ENCODE measurements around the gene RAB9B.

The RAB9B gene

DNA sequence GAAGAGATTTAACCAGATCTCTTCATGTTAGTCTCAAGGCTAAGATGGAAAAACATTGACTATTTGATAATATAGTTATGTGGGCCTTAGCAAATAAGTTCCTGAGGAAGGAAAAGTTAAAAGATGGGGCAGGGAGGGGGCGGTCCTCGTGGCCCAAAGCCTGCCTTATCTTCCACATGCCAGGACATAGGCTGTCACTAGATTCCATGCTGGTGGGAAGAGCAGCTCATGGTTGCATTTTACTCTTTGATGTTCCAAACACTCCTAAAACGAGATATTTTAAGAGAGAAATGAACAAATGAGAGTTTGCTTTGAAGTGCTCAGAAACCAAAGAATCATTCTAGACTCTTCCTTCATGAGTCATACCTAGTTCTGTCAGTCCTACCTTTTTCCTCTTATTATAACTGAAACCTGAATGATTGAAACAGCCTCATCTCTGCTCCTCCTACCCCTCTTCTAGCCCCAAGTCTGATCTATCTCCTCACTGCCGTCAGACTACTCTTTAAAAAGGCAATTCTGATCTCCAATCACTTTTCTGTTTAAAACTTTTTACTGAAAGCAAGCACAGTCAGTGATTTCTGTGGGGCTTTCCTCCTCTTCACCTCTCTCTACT lies 25.1 kb downstream of the RAB9B start:
- DNase-seq, result no peak

DNA sequence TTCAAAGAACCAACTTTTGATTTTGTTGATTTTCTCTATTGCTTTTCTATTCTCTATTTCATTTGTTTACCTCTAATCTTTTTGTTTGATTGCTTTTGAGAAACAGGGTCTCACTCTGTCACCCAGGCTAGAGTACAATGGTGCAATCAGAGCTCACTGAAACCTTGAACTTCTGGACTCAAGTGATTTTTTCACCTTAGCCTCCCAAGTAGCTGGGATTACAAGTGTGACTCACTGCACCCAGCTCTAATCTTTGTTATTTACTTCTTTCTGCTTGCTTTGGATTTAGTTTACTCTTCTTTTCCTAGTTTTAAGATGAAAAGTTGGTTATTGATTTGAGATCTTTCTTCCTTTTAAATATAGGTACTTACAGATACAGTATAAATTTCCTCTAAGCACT lies 26.2 kb downstream of the RAB9B start:
- no peak for DNase-seq

DNA sequence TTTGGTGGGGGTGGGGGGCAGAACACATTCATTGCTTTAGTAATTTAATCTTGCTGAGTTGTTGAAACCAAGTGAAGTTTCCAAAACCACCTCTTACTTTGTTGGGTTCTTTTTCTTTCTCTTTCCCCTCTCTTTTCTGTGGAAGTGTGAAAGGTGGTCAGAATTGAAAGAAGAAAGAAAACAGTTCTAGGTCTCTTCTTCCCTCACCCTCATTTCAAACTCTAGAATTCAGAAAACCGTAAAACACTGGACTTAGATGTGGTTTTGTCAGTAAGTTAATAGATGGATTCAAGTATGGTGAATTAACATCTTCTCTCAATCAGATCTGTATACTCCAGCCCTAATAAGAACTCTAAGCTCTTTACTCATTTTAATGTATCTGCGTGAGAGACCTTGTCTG lies 31.7 kb downstream of the RAB9B start:
- DNase-seq, result no peak

- no peak for DNase-seq
These were observed 34.4 kb downstream of the RAB9B start for GRCh38 chrX:103797691-103798090.

GRCh38 chrX:103794119-103794518 lies 37.9 kb downstream of the RAB9B start:
- no peak for DNase-seq

DNA sequence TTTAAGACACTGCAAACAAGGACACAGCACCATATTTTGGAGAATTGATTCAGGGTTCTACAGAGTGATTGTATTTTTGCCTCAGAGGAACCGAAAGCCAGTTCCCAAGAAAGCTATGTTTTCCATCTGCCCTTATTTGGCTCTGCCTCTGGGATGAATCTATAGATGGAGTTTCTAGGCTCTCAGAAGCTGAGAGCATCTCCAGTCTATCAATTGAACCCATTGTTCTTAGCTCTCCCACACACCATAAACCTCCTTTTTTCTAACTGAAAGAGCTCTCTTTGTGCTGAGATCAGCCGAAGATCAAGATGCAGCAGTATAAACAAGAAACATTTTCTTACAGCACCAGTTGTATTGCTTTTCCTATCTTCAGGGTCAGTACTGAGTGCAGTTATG lies 38.5 kb downstream of the RAB9B start:
- DNase-seq, result no peak

- no peak for DNase-seq
These were observed 39.0 kb downstream of the RAB9B start for GRCh38 chrX:103792916-103793544.

DNA sequence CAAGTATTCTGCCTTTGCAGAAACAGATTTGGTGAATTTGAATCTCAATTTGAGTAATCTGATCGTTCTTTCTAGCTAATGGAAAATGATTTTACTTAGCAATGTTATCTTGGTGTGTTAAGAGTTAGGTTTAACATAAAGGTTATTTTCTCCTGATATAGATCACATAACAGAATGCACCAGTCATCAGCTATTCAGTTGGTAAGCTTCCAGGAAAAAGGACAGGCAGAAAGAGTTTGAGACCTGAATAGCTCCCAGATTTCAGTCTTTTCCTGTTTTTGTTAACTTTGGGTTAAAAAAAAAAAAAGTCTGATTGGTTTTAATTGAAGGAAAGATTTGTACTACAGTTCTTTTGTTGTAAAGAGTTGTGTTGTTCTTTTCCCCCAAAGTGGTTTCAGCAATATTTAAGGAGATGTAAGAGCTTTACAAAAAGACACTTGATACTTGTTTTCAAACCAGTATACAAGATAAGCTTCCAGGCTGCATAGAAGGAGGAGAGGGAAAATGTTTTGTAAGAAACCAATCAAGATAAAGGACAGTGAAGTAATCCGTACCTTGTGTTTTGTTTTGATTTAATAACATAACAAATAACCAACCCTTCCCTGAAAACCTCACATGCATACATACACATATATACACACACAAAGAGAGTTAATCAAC lies 40.1 kb downstream of the RAB9B start:
- DNase-seq, result no peak

DNA sequence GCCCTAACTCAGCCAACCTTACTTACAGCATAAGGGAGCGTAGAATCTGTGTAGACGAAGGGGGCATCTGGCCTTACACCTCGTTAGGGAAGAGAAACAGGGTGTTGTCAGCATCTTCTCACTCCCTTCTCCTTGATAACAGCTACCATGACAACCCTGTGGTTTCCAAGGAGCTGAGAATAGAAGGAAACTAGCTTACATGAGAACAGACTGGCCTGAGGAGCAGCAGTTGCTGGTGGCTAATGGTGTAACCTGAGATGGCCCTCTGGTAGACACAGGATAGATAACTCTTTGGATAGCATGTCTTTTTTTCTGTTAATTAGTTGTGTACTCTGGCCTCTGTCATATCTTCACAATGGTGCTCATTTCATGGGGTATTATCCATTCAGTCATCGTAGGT lies 40.8 kb downstream of the RAB9B start:
- no peak for DNase-seq

GRCh38 chrX:103789004-103789403 lies 43.1 kb downstream of the RAB9B start:
- no peak for DNase-seq

DNA sequence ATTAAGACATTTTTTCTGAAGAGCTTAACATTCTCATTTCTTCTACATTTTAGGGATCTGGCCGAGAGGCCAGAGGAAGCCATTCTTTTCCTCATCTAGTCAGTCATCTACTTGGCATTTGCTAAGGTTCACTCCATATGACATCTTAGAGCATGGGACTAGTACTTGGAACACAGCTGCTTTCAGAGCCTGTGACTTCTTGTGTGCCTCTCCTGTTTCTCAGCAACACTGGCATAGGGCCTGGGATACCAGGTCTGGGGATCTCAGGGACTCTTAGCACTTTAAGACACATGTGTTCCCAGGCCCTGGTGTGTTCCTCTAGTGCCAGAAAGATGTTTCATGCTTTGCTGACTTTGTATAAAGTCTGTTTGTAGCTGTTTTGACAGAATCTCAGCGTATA lies 48.1 kb downstream of the RAB9B start:
- no peak for DNase-seq

- DNase-seq, result no peak
These were observed 48.9 kb downstream of the RAB9B start for GRCh38 chrX:103783196-103783595.

GRCh38 chrX:103782640-103783039 lies 49.4 kb downstream of the RAB9B start:
- DNase-seq, result no peak

DNA sequence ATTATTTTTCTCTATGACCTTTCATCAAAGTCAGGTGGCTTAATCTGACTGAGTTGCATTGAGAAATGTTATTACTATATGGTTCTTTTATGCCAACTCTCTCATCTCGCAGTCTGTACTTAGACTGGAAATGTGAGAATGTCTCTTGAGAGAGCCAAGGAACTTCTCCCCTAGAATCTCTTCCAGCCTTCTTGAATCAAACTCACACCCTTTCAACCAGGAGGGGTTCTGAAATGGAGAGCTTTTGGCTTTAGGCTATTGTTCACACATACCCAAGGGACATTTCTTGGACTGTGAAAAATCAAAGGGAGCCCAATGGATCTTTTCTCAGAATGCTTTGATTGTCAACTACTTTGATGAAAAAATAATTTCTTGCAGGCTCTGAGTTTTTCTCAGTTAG lies 50.4 kb downstream of the RAB9B start:
- no peak for DNase-seq

DNA sequence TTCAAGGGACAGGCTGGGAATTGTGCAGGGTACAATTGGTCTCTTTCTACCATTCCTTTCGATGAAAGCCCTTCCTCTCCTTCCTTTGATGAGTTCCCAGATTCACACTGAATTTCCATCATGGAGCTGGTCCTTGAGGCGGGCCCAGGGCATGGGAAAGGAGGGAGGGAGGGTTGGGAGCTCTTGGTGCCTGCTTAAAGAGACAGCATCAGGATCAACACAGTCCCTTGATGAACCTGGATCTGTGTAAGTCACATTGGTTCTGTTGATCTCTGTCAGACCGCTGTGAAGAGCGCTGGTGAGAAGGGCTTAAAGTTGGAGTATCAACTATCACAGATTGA lies 51.0 kb downstream of the RAB9B start:
- no peak for DNase-seq

- DNase-seq, result no peak
These were observed 51.6 kb downstream of the RAB9B start for GRCh38 chrX:103780336-103781061.

GRCh38 chrX:103779141-103779789 lies 52.8 kb downstream of the RAB9B start:
- DNase-seq, result no peak

- no peak for DNase-seq
These were observed 55.5 kb downstream of the RAB9B start, which contains the start of gene PLP1 for GRCh38 chrX:103776546-103776945. PLP1 (plus strand) TSS chrX:103776840; CDS start chrX:103776996, 156 bp downstream.

GRCh38 chrX:103774070-103774642 lies 57.9 kb downstream of the RAB9B start:
- DNase-seq, result no peak

DNA sequence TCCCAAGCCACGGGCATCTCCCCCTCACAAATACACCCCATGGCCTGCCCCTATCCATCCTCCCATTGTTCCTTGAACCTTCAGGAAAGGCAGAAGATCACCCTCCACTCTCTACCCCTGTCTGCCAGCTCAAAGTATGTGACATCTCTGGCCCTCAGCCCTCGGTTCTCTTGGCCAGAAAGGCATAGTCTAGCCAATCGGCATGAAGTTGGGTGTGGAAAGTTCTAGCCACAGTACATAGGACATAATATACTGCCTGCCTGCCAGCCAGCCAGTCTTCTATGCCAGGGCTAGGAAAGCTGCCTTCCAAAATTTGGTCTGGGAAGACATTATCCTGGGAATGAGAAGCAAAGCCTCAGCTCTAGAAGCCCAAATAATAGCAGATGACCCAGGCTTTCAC lies 58.6 kb downstream of the RAB9B start:
- DNase-seq, result no peak

Data from activated CD8-positive, alpha-beta memory T cell treated with anti-CD3 and anti-CD28 coated beads, Interleukin-2, amount 50 U/mL, for 48 hours (primary cell).